Osteoblast (primary cell): ENCODE measurements around the gene CCT7. TPM values are rescaled to one million over a fixed set of nuclear protein-coding genes. Genes with fewer than 3 reads are reported as not detected.

ENCODE experiments used
- DNase-seq: peaks from one replicate; pipeline ENCODE4 v3.0.0; 2011; ENCODE audit warnings: low spot score, mixed read lengths; ENCODE audit not compliant: insufficient read length; ENCODE audit errors: missing footprints
- H2AFZ ChIP-seq: 2 replicates; pipeline ENCODE4 v1.6.0; 2011; ENCODE audit warnings: mild to moderate bottlenecking, low read length
- H3K27ac ChIP-seq: 2 replicates; pipeline ENCODE4 v1.5.1; 2011; ENCODE audit warnings: mild to moderate bottlenecking, low read depth, low read length, moderate library complexity
- H3K27me3 ChIP-seq: 2 replicates; pipeline ENCODE4 v1.6.0; 2012; ENCODE audit warnings: mild to moderate bottlenecking, control low read depth, inconsistent platforms, low read length, moderate library complexity; ENCODE audit not compliant: insufficient read depth
- H3K36me3 ChIP-seq: 2 replicates; pipeline ENCODE4 v1.5.1; 2011; ENCODE audit warnings: mild to moderate bottlenecking, low read length, control low read depth, moderate library complexity; ENCODE audit not compliant: insufficient read depth
- H3K4me1 ChIP-seq: 2 replicates; pipeline ENCODE4 v1.5.1; 2011; ENCODE audit warnings: mild to moderate bottlenecking, low read length, control low read depth, moderate library complexity; ENCODE audit not compliant: insufficient read depth
- H3K4me2 ChIP-seq: 2 replicates; pipeline ENCODE4 v1.6.0; 2011; ENCODE audit warnings: mild to moderate bottlenecking, low read length; ENCODE audit not compliant: insufficient read depth
- H3K4me3 ChIP-seq: fragments of 200-600 bp; sonication (generic); 3 replicates; pipeline ENCODE4 v1.5.1; 2012; ENCODE audit warnings: mild to moderate bottlenecking, low read length, inconsistent platforms; ENCODE audit not compliant: insufficient read depth
- H3K79me2 ChIP-seq: 2 replicates; pipeline ENCODE4 v1.6.0; 2012; ENCODE audit warnings: mild to moderate bottlenecking, low read length, control low read depth, inconsistent platforms; ENCODE audit not compliant: insufficient read depth
- H3K9me3 ChIP-seq: 2 replicates; pipeline ENCODE4 v1.5.1; 2011; ENCODE audit warnings: low read depth, low read length, control low read depth
- H4K20me1 ChIP-seq: 2 replicates; pipeline ENCODE4 v1.6.0; 2012; ENCODE audit warnings: mild to moderate bottlenecking, low read length, control low read depth; ENCODE audit not compliant: insufficient read depth
- CTCF ChIP-seq: IDR thresholded peaks from 2 replicates; pipeline ENCODE4 v1.5.1; 2011; ENCODE audit warnings: mild to moderate bottlenecking, low read depth, low read length, moderate library complexity; ENCODE audit errors: extremely low read depth
- total RNA-seq: library from RNA; depleted of rRNA; stranded (reverse); fragments of >200 nt; gene quantifications from 2 replicates; pipeline ENCODE4 v1.2.3, GENCODE V29; 2012

Gene CCT7
- total RNA-seq, 1 donor = 200 TPM

DNA sequence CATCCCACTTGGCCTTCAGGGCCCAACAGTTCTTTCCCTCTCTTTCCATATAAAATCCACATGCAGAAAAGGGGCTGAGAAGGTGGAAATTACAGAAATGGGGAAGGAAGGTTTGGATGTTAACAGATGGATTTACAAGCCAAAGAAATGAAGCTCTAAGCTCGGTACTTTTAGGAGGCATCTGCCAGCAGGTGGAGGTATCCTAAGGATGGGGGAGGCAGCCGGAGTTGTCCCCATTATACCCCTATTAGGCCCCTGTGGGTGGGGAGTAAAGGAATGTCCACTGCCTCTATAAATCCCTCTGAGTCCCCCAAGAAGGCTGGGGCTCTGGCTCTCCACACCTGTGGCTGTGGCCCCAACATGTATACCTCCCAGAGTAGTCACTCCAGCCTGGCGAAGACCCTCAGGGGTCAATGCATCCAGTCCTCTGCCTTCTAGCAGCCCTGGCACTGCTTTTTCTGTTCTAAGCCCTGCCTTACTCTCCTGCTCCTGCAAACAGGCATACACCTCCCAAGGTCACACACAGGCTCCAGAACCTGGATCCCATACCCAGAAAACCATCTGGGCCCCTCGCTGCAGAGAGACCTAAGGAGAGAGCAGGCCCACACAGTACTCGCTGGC lies 48.9 kb downstream of the CCT7 start:
- Histone ChIP-seq H3K4me2 (no peak overlapping the region), H3K27ac (no peak overlapping the region), H4K20me1 (no peaks in the 10 kb centered on the region), H2AFZ (no peak overlapping the region), H3K4me1 (peaks cover 3% of the 10 kb centered on the region), H3K9me3 (no peaks in the 10 kb centered on the region), H3K27me3 (peaks cover 31% of the 10 kb centered on the region), H3K36me3 (no peaks in the 10 kb centered on the region), H3K79me2 (no peaks in the 10 kb centered on the region), H3K4me3 (no peak overlapping the region)
- peak; percentile 22 for DNase-seq
- no peak for TF ChIP-seq CTCF

DNA sequence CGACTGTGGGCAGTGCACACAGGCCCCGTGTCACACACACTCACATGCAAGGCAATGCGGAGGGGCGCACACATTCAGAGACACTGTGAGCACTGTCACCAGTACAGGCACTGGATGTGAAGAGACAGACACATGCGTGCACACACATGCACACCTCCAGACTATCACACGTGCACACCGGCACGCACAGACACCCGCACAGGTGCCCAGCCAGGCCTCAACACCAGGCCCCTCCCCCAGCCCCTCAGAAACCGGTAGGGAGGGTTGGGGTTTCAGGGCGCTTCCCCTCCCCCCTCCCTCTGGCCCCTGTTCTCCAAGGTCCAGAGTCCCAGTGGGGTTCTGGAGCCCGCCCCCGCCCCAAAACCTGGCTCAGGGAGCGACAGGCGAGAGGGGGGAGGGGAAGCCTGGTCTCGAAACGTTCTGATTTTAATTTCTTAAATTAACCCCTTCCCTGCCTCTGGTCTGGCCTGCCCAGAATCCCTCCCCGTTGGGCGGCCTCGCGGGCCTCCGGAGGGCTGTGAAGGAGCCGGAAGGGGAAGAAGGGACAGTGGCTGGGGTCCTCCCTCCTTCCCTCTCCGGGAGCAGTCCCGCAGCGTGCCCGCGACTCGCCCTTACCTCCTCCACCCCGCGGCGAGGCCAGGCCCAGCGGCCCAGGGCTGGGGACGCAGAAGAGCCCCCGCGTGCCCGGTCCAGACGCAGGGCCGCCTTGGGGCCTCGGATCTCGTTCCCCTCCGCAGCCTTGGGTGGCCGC lies 49.6 kb downstream of the CCT7 start:
- peak; percentile 80 for DNase-seq
- Histone ChIP-seq H2AFZ (peak overlapping the region; percentile 47), H3K27me3 (peaks cover 31% of the 10 kb centered on the region), H3K4me3 (peak overlapping the region; percentile 67), H3K4me1 (peaks cover 3% of the 10 kb centered on the region), H3K27ac (no peak overlapping the region), H3K9me3 (no peaks in the 10 kb centered on the region), H3K36me3 (no peaks in the 10 kb centered on the region), H3K79me2 (no peaks in the 10 kb centered on the region), H3K4me2 (peak overlapping the region; percentile 74), H4K20me1 (no peaks in the 10 kb centered on the region)
- TF ChIP-seq CTCF = no peak

DNA sequence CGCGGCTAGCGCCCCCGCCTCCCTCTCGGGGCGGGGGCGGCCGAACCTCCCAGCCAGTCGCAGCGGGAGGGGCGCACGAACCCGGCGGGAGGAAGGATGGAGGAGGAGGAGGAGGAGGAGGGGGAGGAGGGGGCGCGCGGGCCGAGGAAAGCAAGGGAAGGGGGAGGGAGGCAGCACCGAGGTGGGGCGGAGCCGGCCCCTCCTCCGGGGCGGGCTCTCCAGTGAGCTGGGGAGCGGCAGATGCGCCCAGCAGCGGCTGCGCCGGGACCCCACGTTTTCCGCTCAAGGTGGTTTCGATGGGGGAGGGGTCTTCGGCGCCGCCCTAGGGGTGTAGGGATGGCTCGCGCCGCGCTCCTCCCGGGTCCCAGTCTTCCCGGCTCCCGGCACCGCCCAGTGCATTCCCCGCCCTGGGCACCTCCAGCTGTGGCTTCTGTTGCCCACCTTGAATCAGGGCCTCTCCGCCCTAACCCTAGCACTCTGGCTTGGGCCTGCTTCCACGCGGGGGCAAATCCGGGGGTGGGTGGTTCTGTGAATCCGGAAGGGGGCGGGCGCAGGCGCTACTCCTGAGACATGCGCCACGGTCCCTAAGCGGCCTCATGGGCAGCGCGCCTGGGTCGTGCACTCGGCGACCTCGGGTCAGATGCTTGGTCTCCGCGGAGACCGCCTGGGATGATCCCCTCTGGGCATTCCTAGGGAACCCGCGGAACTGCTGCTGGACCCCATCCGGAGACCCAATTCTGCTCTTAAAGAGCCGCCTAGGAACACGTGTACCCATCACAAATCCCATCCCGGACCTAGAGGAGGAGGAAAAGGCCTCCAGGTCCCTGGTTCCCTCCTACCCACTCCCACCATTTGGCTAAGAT lies 50.4 kb downstream of the CCT7 start, which contains the start of gene FBXO41:
Gene FBXO41 (minus strand): TSS at position 183 of the 863 bp plus-strand sequence. CDS start 14,848 bp downstream, outside the sequence.
- Histone ChIP-seq H3K36me3 (no peaks in the 10 kb centered on the region), H3K4me1 (peaks cover 3% of the 10 kb centered on the region), H2AFZ (peak within 1 kb of the TSS; percentile 47), H3K27ac (no peak within 1 kb of the TSS), H3K4me2 (peak within 1 kb of the TSS; percentile 74), H4K20me1 (no peaks in the 10 kb centered on the region), H3K27me3 (peaks cover 34% of the 10 kb centered on the region), H3K79me2 (no peaks in the 10 kb centered on the region), H3K9me3 (no peaks in the 10 kb centered on the region), H3K4me3 (peak within 1 kb of the TSS; percentile 67)
- no peak for TF ChIP-seq CTCF
- DNase-seq = peak; percentile 90
